A549 (cell line): Measurements from ENCODE around the gene ARIH1. TPM values are rescaled to one million over a fixed set of nuclear protein-coding genes. Genes with fewer than 3 reads are reported as not detected.

Experiments used
- ATAC-seq, 2 experiments: fragments of 200-7000 bp in 1 of 2; fragments of >200 bp in 1 of 2; cut with Nextera tagmentation in 1 of 2; cut with Tn5 transposase in 1 of 2; 3 replicates each; pipeline versions ENCODE4 v1.8.0 to v1.9.1; 2018 to 2020; ENCODE audit warnings: mild to moderate bottlenecking in 1 of 2, moderate library complexity in 1 of 2
- CTCF ChIA-PET: fragments of 300-600 bp; sonication (Branson Sonifier 250); formaldehyde crosslinking; extraction: SDS; loops from one replicate; lab custom pipeline; 2021; ENCODE audit warnings: antibody characterized with exemption, inconsistent platforms; lab: Yijun Ruan, JAX
- POLR2A ChIA-PET: fragments of 350-600 bp; formaldehyde crosslinking; extraction: SDS; loops from one replicate; lab custom pipeline; 2021; ENCODE audit warnings: antibody characterized with exemption, inconsistent platforms; lab: Yijun Ruan, JAX
- DNase-seq, 2 experiments: peaks; one replicate each; pipeline versions ENCODE4 v3.0.0 to v3.0.0-alpha.2; 2011 to 2016; ENCODE audit warnings: low read depth in 1 of 2, low spot score in 1 of 2
- FAIRE-seq: peaks from 2 replicates; lab custom pipeline; 2011; peaks lifted over from hg19 to GRCh38; lab: Jason Lieb, UNC
- H3K27ac ChIP-seq, 2 experiments: fragments of >200 bp; sonication (Bioruptor Twin); formaldehyde crosslinking; 3 replicates each; pipeline ENCODE4 v1.5.1; 2016 to 2017
- H3K4me1 ChIP-seq: fragments of >200 bp; sonication (Bioruptor Twin); formaldehyde crosslinking; 3 replicates; pipeline ENCODE4 v1.6.1; 2016
- H3K4me2 ChIP-seq: fragments of >200 bp; sonication (Bioruptor Twin); formaldehyde crosslinking; 3 replicates; pipeline ENCODE4 v1.6.1; 2016
- H3K4me3 ChIP-seq: fragments of >200 bp; sonication (Bioruptor Twin); formaldehyde crosslinking; 3 replicates; pipeline ENCODE4 v1.5.1; 2016
- H3K9me3 ChIP-seq: fragments of >200 bp; sonication (Bioruptor Twin); formaldehyde crosslinking; 3 replicates; pipeline ENCODE4 v1.6.1; 2016
- CHD4 ChIP-seq: fragments of 200-600 bp; sonication (generic); IDR thresholded peaks from 2 replicates; pipeline ENCODE4 v1.6.1; 2016; ENCODE audit warnings: antibody characterized with exemption, mild to moderate bottlenecking, borderline replicate concordance
- FOSB ChIP-seq: fragments of 250-450 bp; sonication (Bioruptor Pico); IDR thresholded peaks from 2 replicates; pipeline ENCODE4 v1.5.0; 2020; ENCODE audit warnings: mild to moderate bottlenecking, moderate library complexity
- HEYL ChIP-seq: fragments of 250-450 bp; sonication (Bioruptor Pico); IDR thresholded peaks from 2 replicates; pipeline ENCODE4 v1.8.0; 2021; ENCODE audit warnings: mild to moderate bottlenecking, moderate library complexity
- HOXA7 ChIP-seq: fragments of 250-450 bp; sonication (Bioruptor Pico); IDR thresholded peaks from 2 replicates; pipeline ENCODE4 v1.5.0; 2020; ENCODE audit warnings: mild to moderate bottlenecking, moderate library complexity
- KDM5A ChIP-seq: fragments of 200-600 bp; sonication (generic); IDR thresholded peaks from 2 replicates; pipeline ENCODE4 v1.6.1; 2016; ENCODE audit warnings: antibody characterized with exemption, mild to moderate bottlenecking
- MAFK ChIP-seq: fragments of 450-650 bp; IDR thresholded peaks from 2 replicates; pipeline ENCODE4 v1.6.1; 2014; ENCODE audit not compliant: partially characterized antibody
- SMC3 ChIP-seq: fragments of >200 bp; sonication (Bioruptor Twin); formaldehyde crosslinking; IDR thresholded peaks from 3 replicates; pipeline ENCODE4 v1.6.1; 2018; ENCODE audit warnings: inconsistent platforms
- ZC3H11A ChIP-seq: fragments of 450-650 bp; IDR thresholded peaks from 2 replicates; pipeline ENCODE4 v1.6.1; 2014; ENCODE audit warnings: antibody characterized with exemption, mild to moderate bottlenecking
- ZNF302 ChIP-seq: fragments of 250-450 bp; sonication (Bioruptor Pico); IDR thresholded peaks from 2 replicates; pipeline ENCODE4 v1.9.0; 2021; ENCODE audit warnings: inconsistent platforms, mild to moderate bottlenecking, moderate library complexity
- WGBS: methylation state at CpG from one replicate; pipeline ENCODE4 v1.1.6; 2017; ENCODE audit errors: missing lambda C conversion rate; 5-methylcytosine and 5-hydroxymethylcytosine counted together
- polyA plus RNA-seq, 4 experiments: library from polyadenylated mRNA; depleted of rRNA in 3 of 4; stranded (reverse); fragments of >200 nt; fragmentation: RNase III in 1 of 4; extraction: RNeasy Plus Mini Kit Qiagen cat#74134 plus additional on column Dnase treatment in 1 of 4; gene quantifications; 2 replicates in 3 of 4; 3 replicates in 1 of 4; pipeline ENCODE4 v1.2.3, GENCODE V29; 2011 to 2017
- TF ChIP-seq, protein P1 (sequence below): fragments of 250-450 bp; sonication (Bioruptor Pico); IDR thresholded peaks from 2 replicates; pipeline ENCODE4 v1.5.0; 2021; ENCODE audit warnings: mild to moderate bottlenecking, moderate library complexity, borderline replicate concordance
- TF ChIP-seq, protein P2 (sequence below): IDR thresholded peaks from 2 replicates; pipeline ENCODE4 v1.6.1; 2012; ENCODE audit warnings: low read depth, borderline replicate concordance
- TF ChIP-seq, protein P3 (sequence below): fragments of >200 bp; sonication (Bioruptor Twin); formaldehyde crosslinking; IDR thresholded peaks from 3 replicates; pipeline ENCODE4 v1.5.1; 2016
- TF ChIP-seq, protein P4 (sequence below): fragments of 150-350 bp; IDR thresholded peaks from 2 replicates; pipeline ENCODE4 v1.6.1; 2014; ENCODE audit warnings: low read depth, mild to moderate bottlenecking, low read length

ARIH1 gene
- polyA plus RNA-seq, 2 of the 4 experiments (the other 2 are of a cell fraction): 92.6 to 127 TPM

DNA sequence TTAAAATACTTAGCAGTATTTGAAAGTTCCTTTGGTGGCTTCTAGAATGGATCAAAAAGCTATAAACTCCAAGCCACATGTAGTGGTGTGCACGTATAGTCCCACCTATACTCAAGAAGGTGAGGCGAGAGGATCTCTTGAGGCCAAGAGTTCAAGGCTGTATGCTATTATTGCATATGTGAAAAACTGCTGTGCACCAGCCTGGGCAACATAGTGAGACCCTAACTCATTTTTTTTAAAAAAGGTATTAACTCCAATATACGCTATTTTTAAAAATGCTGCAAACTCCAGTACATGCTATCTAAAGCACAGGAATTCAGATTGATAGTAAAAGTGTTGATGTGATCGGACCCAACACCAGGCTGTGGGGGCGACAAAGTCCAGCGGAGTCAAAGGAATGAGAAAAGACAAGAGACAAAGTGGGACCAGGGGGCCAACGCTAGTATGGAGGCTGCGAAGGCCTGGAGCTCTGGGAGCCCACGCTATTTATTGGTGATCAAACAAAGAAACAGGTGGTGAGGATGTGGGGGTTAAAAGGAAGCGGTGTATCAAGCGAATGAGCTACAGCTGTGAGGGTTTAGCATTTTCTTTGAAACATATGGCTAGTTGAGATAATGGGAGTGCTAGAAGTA lies 66.6 kb downstream of the ARIH1 start:
- ATAC-seq (no peak), FAIRE-seq (no peak), DNase-seq (no peak)
- CTCF ChIA-PET: interaction anchor here (0.7 to 1.1 kb wide), 2 partner anchors 59 to 131 kb away, joined by 4 to 5 read pairs; no protein-coding TSS in a partner anchor
- Histone ChIP-seq H3K4me2 (no peak overlapping the region), H3K9me3 (no peaks in the 10 kb centered on the region), H3K27ac (no peak overlapping the region), H3K4me1 (no peaks in the 10 kb centered on the region), H3K4me3 (no peak overlapping the region)
- TF ChIP-seq KDM5A (no peak), CHD4 (no peak), HOXA7 (CRISPR knock-in tag) (no peak), ZNF302 (CRISPR knock-in tag) (no peak)
- TF ChIP-seq, protein P1, sequence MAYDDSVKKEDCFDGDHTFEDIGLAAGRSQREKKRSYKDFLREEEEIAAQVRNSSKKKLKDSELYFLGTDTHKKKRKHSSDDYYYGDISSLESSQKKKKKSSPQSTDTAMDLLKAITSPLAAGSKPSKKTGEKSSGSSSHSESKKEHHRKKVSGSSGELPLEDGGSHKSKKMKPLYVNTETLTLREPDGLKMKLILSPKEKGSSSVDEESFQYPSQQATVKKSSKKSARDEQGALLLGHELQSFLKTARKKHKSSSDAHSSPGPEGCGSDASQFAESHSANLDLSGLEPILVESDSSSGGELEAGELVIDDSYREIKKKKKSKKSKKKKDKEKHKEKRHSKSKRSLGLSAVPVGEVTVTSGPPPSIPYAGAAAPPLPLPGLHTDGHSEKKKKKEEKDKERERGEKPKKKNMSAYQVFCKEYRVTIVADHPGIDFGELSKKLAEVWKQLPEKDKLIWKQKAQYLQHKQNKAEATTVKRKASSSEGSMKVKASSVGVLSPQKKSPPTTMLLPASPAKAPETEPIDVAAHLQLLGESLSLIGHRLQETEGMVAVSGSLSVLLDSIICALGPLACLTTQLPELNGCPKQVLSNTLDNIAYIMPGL (CRISPR knock-in tag): no peak
- POLR2A ChIA-PET: no interaction called here
- WGBS: 93% methylated on average over 11 of the region's 11 CpGs

DNA sequence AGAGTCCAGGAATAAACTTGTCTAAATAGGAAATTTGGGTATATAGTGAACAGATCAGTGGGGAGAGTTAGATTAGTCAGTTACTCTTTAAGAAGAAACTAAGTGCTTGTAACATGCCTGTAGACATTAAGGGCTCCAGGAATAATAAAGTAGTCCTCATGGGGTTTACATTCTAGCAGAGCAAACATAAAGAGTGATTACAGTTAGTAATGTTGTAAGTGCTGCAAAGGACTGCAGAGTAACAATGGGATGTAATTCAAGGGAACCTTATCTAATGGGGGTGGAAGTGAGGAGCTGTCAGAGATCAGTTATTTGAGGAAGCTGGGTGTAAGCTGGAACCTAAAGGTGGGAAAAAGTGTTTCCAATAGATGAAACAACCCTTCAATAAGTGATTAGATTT lies 67.5 kb downstream of the ARIH1 start:
- TF ChIP-seq FOSB (CRISPR knock-in tag) (no peak), ZC3H11A (no peak), HEYL (CRISPR knock-in tag) (no peak)
- TF ChIP-seq, protein P2, sequence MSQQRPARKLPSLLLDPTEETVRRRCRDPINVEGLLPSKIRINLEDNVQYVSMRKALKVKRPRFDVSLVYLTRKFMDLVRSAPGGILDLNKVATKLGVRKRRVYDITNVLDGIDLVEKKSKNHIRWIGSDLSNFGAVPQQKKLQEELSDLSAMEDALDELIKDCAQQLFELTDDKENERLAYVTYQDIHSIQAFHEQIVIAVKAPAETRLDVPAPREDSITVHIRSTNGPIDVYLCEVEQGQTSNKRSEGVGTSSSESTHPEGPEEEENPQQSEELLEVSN: no peak
- Histone ChIP-seq H3K9me3 (no peaks in the 10 kb centered on the region), H3K4me1 (no peaks in the 10 kb centered on the region), H3K4me3 (no peak overlapping the region), H3K4me2 (no peak overlapping the region), H3K27ac (no peak overlapping the region)
- DNase-seq: no peak
- no peak; a peak in 1 of 6 replicates for ATAC-seq
- ChIA-PET CTCF (no interaction called here), POLR2A (no interaction called here)
- FAIRE-seq: no peak

DNA sequence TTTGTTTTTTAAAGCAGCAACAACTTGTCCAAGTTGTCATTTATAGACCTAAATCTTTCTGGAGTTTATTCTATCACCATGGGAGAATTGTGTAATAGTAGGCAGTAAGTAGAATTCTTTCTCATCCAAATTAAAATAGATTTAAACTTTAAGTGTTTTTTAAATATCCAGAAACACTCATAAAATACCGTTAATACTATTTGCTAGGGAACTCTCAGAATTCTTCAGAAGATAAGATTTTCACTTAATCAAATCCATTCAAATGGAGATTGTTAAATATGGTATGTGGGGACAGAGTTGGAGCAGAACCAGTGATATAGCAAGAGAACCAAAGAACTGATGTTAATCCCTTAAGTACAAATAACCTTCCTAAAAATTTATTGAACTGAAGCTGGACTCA lies 71.0 kb downstream of the ARIH1 start:
- ATAC-seq (no peak), FAIRE-seq (no peak)
- POLR2A ChIA-PET: no interaction called here
- no peaks in the 10 kb centered on the region for H3K4me1 ChIP-seq
- TF ChIP-seq SMC3 (no peak), MAFK (no peak)
- TF ChIP-seq, protein P3, sequence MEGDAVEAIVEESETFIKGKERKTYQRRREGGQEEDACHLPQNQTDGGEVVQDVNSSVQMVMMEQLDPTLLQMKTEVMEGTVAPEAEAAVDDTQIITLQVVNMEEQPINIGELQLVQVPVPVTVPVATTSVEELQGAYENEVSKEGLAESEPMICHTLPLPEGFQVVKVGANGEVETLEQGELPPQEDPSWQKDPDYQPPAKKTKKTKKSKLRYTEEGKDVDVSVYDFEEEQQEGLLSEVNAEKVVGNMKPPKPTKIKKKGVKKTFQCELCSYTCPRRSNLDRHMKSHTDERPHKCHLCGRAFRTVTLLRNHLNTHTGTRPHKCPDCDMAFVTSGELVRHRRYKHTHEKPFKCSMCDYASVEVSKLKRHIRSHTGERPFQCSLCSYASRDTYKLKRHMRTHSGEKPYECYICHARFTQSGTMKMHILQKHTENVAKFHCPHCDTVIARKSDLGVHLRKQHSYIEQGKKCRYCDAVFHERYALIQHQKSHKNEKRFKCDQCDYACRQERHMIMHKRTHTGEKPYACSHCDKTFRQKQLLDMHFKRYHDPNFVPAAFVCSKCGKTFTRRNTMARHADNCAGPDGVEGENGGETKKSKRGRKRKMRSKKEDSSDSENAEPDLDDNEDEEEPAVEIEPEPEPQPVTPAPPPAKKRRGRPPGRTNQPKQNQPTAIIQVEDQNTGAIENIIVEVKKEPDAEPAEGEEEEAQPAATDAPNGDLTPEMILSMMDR: no peak
- TF ChIP-seq, protein P4, sequence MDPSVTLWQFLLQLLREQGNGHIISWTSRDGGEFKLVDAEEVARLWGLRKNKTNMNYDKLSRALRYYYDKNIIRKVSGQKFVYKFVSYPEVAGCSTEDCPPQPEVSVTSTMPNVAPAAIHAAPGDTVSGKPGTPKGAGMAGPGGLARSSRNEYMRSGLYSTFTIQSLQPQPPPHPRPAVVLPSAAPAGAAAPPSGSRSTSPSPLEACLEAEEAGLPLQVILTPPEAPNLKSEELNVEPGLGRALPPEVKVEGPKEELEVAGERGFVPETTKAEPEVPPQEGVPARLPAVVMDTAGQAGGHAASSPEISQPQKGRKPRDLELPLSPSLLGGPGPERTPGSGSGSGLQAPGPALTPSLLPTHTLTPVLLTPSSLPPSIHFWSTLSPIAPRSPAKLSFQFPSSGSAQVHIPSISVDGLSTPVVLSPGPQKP: no peak
- TF ChIP-seq, all 56 proteins: peak for 0
- no peaks in the 10 kb centered on the region for H3K9me3 ChIP-seq
- no peak overlapping the region for H3K4me2 ChIP-seq
- H3K4me3 ChIP-seq: no peak overlapping the region
- 92% methylated on average over 1 of the region's 1 CpG for WGBS
- CTCF ChIA-PET: interaction anchor here (1.2 to 3.2 kb wide), 3 partner anchors 12 to 260 kb away, joined by 3 to 11 read pairs (median 3); no protein-coding TSS in a partner anchor
- no peak for DNase-seq
- no peak overlapping the region for H3K27ac ChIP-seq
